OCI-LY3 (cell line): ENCODE data around the gene MYH15.

Source experiments
- EZH2phosphoT487 ChIP-seq: fragments of 200-600 bp; shearing (Covaris generic); IDR thresholded peaks from 2 replicates; pipeline ENCODE4 v1.6.1; 2018; ENCODE audit warnings: antibody characterized with exemption, mixed run types, low read depth
- TF ChIP-seq, protein P1 (sequence below): fragments of 200-600, 300-600 bp; sonication (generic); IDR thresholded peaks from 2 replicates; pipeline ENCODE4 v1.5.1; 2014; ENCODE audit warnings: antibody characterized with exemption, low read length, low read depth

DNA sequence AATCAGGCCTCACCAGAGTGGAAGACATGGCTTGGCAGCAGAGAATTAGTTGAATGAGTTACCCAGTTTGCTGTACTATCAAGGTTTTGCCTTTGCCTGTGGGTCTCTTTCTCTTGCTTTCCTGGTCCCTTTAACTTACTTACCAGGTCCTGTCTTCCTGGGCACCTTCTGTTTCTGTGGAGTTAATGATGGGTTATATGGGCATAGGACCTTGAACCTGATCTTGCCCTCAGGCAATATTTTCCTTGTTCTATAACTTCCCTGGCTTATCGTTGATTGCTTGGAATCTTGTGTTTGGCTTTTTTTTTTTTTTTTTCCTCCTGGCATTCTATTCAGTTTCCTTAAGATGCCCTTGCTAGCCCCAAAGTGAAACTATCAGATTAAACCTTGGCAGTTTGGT is 107.2 kb downstream of the MYH15 start:
- TF ChIP-seq, protein P1, sequence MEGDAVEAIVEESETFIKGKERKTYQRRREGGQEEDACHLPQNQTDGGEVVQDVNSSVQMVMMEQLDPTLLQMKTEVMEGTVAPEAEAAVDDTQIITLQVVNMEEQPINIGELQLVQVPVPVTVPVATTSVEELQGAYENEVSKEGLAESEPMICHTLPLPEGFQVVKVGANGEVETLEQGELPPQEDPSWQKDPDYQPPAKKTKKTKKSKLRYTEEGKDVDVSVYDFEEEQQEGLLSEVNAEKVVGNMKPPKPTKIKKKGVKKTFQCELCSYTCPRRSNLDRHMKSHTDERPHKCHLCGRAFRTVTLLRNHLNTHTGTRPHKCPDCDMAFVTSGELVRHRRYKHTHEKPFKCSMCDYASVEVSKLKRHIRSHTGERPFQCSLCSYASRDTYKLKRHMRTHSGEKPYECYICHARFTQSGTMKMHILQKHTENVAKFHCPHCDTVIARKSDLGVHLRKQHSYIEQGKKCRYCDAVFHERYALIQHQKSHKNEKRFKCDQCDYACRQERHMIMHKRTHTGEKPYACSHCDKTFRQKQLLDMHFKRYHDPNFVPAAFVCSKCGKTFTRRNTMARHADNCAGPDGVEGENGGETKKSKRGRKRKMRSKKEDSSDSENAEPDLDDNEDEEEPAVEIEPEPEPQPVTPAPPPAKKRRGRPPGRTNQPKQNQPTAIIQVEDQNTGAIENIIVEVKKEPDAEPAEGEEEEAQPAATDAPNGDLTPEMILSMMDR, result no peak
- no peak for TF ChIP-seq EZH2phosphoT487
